GM10248 (cell line): ENCODE measurements around the gene C14orf132.

ENCODE experiments used
- CTCF ChIA-PET: fragments of 300-600 bp; sonication (Branson Sonifier 250); formaldehyde crosslinking; extraction: SDS; loops from one replicate; lab custom pipeline; 2021; ENCODE audit warnings: antibody characterized with exemption; lab: Yijun Ruan, JAX
- POLR2A ChIA-PET: fragments of 350-650 bp; sonication (Branson Sonifier 250); formaldehyde crosslinking; extraction: SDS; loops from one replicate; lab custom pipeline; 2020; ENCODE audit warnings: antibody characterized with exemption; lab: Yijun Ruan, JAX
- DNase-seq: peaks from one replicate; pipeline ENCODE4 v3.0.0; 2012; ENCODE audit errors: extremely low spot score
- CTCF ChIP-seq: IDR thresholded peaks from 2 replicates; pipeline ENCODE4 v1.5.1; 2012; ENCODE audit warnings: mild to moderate bottlenecking, low read depth; ENCODE audit errors: extremely low read depth, missing control alignments, control extremely low read depth

The C14orf132 gene

DNA sequence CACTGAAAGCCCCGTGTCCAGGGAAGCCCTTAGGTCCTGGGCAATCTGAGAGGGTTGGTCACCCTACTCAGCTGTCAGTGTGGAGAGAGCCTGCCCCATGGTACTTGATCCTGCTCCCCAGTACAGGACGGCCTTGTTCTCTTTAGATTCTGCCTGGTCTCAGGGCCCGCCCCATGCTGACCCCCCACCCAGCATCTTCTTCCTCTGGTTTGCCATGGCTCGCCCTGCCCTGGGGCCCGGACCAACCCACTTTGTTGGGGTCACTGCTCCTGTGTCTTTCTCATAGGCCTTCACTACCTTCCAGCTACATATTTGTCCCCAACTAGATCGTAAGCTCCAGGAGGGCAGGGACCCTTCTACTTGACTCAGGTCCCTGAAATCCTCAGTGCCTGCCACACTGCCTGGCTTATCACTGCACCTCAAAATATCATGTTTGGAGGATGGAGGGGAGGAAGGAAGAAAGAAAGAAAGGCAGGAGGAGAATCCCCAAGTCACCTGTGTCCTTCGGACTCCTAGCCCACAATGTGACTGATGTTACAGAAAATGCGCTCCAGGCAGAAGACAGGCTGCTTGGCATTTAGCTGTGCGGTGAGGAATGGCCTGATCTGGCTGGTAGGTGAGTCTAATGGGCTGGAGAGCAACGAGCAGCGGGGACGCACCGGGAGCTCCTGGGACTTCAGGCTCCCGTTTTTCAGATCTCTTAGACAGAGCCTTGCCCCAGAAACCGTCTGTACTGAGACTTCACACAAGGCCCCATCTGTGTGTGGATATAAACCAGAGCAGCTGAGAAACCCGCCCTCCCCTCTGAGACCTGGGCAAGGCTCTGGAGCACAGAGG lies 66.1 kb downstream of the C14orf132 start:
- no peak for TF ChIP-seq CTCF
- ChIA-PET POLR2A (no interaction called here), CTCF (interaction anchor here (7.5 kb wide), 1 partner anchor 170 kb away, joined by 143 read pairs; no protein-coding TSS in a partner anchor)
- DNase-seq = no peak

DNA sequence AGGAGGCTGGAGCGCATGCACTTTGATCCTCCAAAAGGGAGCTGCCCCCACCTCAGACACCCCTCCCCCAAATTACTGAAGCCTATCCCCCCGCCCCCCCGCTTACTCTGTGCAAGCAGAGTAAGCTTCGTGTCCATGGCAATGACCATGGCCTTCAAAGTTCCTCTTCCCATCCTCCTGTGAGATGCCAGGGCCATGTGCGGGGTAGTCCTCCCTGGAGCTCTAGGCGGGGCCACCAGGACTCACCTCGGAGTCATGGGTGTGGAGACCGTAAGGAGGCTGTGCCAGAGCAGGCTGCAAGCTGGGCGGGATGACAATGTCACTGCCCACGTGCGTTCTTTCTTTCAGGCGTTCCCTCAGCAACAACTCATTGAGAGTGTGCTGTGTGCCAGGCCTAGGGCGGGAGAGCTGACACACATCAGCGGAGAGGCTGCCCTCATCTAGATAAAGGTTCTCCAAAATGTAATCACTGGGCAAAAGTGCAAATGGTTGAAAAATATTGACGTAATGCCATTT lies 66.8 kb downstream of the C14orf132 start:
- TF ChIP-seq CTCF = no peak
- CTCF ChIA-PET = interaction anchor here (7.5 kb wide), 1 partner anchor 169 kb away, joined by 143 read pairs; no protein-coding TSS in a partner anchor
- POLR2A ChIA-PET = no interaction called here
- DNase-seq = no peak

DNA sequence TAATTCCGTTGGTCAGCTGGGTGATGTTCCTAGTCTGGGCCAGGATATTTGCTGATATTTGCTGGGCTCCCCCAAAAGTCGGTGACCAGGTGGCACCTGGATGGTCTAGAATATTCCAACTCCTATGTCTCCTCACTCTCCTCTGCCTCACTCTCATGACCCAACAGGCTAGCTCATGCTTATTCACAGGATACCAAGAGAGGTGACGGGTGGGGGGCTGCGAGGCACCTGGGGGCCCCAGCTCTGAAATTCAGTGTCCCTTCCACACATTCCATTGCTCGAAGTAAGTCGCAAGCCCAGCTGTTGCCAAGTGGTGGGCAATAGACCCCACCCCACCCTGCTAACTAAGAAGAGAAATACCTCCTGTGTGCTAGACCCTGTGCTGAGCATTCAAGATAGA lies 67.7 kb downstream of the C14orf132 start:
- ChIA-PET CTCF (interaction anchor here (7.5 kb wide), 1 partner anchor 168 kb away, joined by 143 read pairs; no protein-coding TSS in a partner anchor), POLR2A (no interaction called here)
- no peak for TF ChIP-seq CTCF
- DNase-seq = no peak

DNA sequence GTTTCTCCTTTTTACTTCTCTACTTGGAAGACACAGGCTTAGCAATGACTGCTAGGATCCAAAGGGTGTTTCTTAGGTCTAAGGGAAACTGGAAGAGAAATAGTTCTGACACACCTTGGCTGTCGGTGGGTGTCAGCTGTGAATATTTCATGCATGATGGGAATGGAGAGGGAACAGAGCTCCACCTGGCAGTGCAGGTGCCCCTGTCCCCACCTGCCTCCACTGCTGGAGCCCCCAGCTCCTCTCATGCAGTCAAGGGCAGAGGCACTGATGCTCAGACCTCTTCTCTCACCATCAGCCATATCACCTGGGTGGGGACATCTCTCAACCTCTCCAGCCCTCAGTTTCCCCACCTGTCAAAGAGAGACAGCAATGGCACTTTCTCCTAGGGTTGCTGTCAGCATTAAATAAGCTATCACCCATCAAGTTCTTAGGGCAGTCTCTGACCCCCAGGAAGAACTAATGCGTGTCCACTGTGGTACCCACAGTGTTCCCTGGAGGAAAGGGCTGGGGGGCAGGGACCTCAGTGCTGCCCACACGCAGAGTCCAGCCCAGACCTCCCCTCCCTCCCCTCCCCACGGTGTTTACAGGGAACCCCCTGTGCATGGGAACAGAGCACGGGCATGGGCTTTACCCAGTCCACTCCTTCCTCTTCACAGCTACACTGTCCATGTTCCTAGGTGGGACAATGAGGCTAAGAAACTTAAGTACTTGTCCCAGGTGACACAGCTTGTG lies 69.1 kb downstream of the C14orf132 start:
- no peak for TF ChIP-seq CTCF
- CTCF ChIA-PET = interaction anchor here (1.1 to 1.5 kb wide), 2 partner anchors 10 to 166 kb away, joined by 3 to 4 read pairs; no protein-coding TSS in a partner anchor
- POLR2A ChIA-PET = interaction anchor here (0.6 kb wide), 1 partner anchor 68 kb away, joined by 8 read pairs; no protein-coding TSS in a partner anchor
- DNase-seq = no peak

GRCh38 chr14:96108911-96109310 lies 69.7 kb downstream of the C14orf132 start:
- ChIA-PET POLR2A (interaction anchor here (0.6 kb wide), 1 partner anchor 67 kb away, joined by 8 read pairs; no protein-coding TSS in a partner anchor), CTCF (interaction anchor here (1.1 to 1.5 kb wide), 2 partner anchors 11 to 166 kb away, joined by 3 to 4 read pairs; no protein-coding TSS in a partner anchor)
- no peak for DNase-seq
- no peak for TF ChIP-seq CTCF

DNA sequence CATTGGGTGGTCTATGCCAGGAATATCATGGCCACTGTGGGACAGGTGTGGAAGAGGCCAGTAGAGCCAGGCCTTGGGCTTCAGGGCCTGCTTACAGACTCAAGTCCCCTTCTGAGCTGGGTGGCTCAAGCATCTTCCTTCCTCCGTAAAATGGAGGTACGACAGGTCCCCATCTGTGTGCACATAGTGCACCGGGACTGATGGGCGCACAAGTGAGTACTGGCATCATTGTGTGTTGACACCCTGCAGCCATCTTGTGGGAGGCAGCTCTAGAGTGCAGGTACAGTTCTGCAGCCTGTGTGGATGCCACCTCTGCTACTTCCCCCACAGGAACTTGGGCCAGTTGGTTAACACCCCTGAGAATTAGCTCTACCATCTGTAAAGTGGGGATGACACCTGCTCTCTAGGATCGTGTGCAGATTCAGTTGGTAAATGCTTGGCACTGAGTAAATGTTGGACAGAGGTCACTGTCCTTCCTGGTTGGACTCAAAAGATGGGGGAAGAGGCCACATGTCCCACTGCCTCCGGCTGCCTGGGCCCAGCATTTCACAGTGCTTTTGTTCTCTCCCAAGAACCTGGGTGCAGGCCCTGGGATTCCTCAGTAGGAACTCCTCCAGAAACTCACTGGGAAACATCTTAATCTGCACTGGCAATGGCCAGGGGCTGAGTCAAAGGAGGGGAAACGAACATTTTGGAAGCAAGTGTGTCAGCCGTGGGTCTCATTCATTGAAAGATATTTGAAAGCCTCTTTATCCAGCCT lies 70.6 kb downstream of the C14orf132 start:
- ChIA-PET POLR2A (no interaction called here), CTCF (interaction anchor here (1.9 kb wide), 1 partner anchor 10 kb away, joined by 4 read pairs; no protein-coding TSS in a partner anchor)
- TF ChIP-seq CTCF = no peak
- DNase-seq = no peak
